HG03039 (cell line): ENCODE measurements around the gene SV2C.
"Not testable (repeated sequence)": the region's sequence is repeated elsewhere in the genome, so short reads cannot be mapped to it uniquely, and the experiment has no call there.

Source experiments
- ATAC-seq: cut with Tn5 transposase; IDR thresholded peaks from one replicate; pipeline ENCODE4 v1.9.1; 2021; ENCODE audit warnings: mild to moderate bottlenecking, moderate library complexity; ENCODE audit not compliant: unreplicated experiment

The SV2C gene

GRCh38 chr5:76082772-76083554, at the start of gene SV2C:
SV2C (plus strand) TSS chr5:76083383; CDS start chr5:76131751, 48,368 bp downstream.
- no peak for ATAC-seq

DNA sequence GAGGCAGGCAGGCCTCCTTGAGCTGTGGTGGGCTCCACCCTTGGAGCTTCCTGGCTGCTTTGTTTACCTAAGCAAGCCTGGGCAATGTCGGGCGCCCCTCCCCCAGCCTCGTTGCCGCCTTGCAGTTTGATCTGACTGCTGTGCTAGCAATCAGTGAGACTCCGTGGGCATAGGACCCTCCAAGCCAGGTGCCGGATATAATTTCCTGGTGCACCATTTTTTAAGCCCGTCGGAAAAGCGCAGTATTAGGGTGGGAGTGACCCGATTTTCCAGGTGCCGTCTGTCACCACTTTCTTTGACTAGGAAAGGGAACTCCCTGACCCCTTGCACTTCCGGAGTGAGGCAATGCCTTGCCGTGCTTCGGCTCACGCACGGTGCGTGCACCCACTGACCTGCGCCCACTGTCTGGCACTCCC, 45.4 kb upstream of the SV2C start:
- not testable (repeated sequence) for ATAC-seq

GRCh38 chr5:76038212-76038611, 45.0 kb upstream of the SV2C start:
- no peak for ATAC-seq

DNA sequence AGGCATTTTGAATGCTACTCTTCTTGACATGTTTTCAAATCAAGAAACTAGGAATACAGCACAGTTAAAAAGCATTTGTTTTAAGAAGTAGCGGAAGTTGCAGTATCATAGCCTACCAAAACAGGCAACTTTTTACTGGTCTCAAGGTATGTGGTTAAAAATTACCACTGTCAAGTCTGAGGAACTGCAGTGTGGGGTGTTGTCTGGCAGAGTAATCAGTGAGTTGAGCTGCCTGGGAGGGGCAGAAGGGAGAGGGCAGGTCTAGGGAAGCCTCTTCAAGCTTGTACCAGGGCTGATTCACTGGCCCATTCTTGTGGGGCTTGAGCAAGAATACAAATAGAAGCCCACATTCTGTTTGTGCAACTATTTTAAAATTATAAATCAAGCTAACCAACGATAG, 42.4 kb upstream of the SV2C start:
- no peak for ATAC-seq

- no peak for ATAC-seq
Measured at GRCh38 chr5:76041863-76042262, 41.3 kb upstream of the SV2C start.

DNA sequence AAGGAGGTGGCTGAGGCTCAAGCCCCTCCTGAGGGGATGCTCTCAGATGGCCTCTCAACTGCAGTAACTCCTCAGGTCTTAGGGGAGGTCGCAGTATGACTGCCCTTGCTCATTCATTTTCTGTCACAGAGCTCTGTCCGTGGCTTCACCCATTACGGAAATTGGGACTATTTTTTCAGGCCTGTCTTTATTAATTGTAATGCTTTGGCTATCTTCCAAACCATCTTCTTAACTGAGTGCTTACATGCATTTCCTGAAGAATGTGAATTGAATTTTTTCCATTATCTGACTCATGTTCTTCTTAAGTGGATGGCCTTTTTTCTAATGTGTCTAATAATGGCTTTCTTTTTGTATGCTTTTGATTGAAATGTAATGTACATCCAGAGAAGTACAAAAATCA, 36.4 kb upstream of the SV2C start:
- ATAC-seq, result no peak

GRCh38 chr5:76050134-76050533, 33.0 kb upstream of the SV2C start:
- ATAC-seq, result no peak

DNA sequence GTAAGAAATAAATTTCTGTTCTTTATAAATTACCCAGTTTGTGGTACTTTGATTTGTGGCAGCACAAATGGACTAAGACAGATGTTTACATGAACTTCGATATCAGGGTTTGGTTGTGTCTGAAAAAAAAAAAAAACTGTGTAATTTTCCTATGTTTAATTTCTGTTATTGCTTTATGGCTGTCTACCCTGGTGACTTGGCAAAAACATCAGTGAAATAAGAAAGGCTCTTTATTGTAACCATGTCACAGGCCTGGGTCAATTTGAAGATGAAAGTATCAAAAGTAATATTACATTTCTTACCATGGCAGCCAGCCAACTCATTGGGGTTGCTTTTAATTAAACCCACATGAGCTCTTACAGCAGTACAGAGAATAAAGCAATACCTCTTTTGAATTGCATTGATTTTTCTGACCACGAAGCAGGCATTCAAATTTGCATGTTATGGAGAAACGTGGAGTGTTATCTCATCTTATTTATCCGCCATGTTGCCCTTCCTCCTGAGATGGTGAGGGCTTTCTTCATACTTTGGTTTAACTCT, 20.6 kb upstream of the SV2C start:
- no peak for ATAC-seq

GRCh38 chr5:76065258-76065657, 17.9 kb upstream of the SV2C start:
- ATAC-seq, result no peak

DNA sequence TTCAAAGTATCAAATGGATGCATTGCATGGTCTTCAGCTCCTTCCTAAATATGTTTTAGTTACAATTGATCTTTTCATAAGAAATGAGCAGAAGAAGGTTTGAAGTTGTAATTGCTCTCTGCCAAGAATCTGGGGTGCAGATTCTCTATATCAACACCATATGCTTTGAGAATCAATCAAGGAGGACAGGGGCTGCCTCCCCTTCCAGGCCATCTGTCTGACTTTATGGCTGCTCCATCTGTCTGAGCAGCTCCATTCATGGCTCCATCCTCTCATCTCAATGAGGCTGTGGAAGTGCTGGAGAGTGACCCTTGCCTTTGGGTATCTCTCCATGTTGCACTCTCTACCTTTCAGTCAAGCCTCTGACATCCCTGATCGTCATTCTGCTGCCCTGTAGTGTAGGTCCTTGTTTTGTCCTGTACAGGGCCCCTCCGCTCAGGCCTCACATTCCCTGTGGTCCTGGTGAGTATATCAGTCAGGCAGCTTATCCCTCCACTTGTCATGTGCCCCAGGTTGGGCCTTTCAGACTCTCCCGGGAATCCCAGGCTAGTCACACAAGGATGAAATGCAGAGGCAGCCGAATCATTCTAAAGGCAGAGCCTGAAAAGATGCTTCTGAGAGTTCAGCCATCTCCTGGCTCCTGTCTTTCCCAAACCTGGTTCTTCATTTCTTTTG, 14.0 kb upstream of the SV2C start:
- no peak for ATAC-seq

- ATAC-seq, result no peak
Measured at GRCh38 chr5:76074487-76075065, 8.6 kb upstream of the SV2C start.

- no peak for ATAC-seq
Measured at GRCh38 chr5:76081811-76082771, 1.1 kb upstream of the SV2C start.

- no peak for ATAC-seq
Measured at GRCh38 chr5:76083555-76084495, 642 bp downstream of the SV2C start.

- no peak for ATAC-seq
Measured at GRCh38 chr5:76084496-76085242, 1.5 kb downstream of the SV2C start.

- ATAC-seq, result no peak
Measured at GRCh38 chr5:76085243-76085579, 2.0 kb downstream of the SV2C start.

DNA sequence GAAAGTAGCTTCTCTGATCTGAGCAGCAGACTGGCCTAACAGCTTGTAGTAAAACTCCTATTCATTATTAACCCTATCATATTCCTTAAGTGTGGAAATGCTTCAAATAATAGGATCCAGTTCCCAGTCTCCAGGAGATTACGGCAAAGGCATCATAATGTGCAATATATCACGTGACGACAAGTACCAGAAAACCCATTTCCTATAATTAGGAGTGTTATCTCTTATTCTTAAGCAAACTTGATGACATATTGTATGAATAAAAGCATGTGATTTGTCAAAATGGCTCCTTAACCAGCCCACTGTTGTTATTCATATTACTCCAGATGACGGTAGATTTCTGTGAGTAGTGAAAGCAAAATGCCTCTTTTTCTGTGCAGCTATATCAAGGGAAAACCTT, 2.9 kb downstream of the SV2C start:
- ATAC-seq, result no peak

DNA sequence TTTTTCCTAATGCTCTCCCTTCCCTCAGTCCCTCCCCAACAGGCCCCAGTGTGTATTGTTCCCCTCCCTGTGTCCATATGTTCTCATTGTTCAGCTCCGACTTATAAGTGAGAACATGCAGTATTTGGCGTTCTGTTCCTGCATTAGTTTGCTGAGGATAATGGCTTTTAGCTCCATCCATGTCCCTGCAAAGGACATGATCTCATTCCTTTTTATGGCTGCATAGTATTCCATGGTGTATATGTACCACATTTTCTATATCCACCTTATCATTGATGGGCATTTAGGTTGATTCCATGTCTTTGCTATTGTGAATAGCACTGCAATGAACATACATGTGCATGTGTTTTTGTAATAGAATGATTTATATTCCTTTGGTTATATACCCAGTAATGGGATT, 6.0 kb downstream of the SV2C start:
- not testable (repeated sequence) for ATAC-seq

DNA sequence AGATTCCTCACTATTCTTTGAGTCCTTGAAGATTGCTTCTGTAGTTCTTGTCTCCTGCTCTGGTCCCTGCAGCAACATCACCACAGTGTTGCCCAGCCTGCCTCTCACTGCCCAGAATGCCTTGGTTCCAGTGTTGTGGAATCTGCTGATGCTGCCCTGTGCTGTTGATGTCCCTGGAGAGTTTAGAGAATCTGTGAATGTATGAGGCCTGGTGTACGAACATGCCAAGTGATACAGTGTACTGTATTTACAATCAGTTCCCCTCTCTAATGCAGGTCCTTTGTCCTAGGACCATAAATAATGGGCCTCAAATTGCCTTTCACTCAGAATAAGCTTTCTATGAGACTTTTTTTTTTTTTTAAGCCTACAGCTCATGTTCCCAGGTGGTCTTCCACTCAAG, 8.2 kb downstream of the SV2C start:
- ATAC-seq, result no peak

DNA sequence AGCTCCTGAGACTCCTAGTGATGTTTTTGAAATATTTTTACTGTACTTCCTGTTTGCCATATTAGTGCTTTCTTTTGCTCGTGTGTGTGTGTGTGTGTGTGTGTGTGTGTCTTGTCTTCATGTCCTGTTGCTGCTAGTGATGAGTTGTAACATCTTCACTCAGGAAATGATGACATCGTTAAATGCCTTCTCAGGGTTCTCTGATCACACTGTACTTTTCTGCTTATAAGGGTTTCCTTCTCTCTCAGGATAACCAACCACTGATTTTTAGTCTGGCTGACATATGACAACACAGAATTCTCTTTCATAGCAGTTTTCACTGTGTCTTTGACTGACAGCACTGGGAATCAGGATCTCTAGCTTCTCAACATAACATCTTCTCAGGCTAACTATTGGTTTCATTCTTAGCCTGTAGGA, 16.1 kb downstream of the SV2C start:
- ATAC-seq, result no peak
